HFF-Myc (cell line): ENCODE results near the gene SLC16A4.

Source experiments
- DNase-seq: peaks from one replicate; pipeline ENCODE4 v3.0.0-alpha.2; 2011; ENCODE audit warnings: low read depth; ENCODE audit errors: extremely low read depth
- H3K4me3 ChIP-seq: replicated peaks from 2 replicates; pipeline ENCODE4 v1.5.1; 2011; ENCODE audit warnings: low read depth, mild to moderate bottlenecking, control low read depth, low read length
- CTCF ChIP-seq: IDR thresholded peaks from 2 replicates; pipeline ENCODE4 v1.5.1; 2012; ENCODE audit warnings: mild to moderate bottlenecking, low read depth, low read length, control low read depth; ENCODE audit errors: missing control alignments

The SLC16A4 gene

GRCh38 chr1:110430901-110431300 lies 40.1 kb upstream of the SLC16A4 start:
- no peak for TF ChIP-seq CTCF
- no peak overlapping the region for H3K4me3 ChIP-seq
- no peak for DNase-seq

GRCh38 chr1:110430366-110430765 lies 39.5 kb upstream of the SLC16A4 start:
- H3K4me3 ChIP-seq: no peak overlapping the region
- TF ChIP-seq CTCF: no peak
- DNase-seq: no peak

- no peak overlapping the region for H3K4me3 ChIP-seq
- no peak for DNase-seq
- no peak for TF ChIP-seq CTCF
Observed at GRCh38 chr1:110428946-110429345, 38.1 kb upstream of the SLC16A4 start.

GRCh38 chr1:110426854-110427253 lies 36.0 kb upstream of the SLC16A4 start:
- no peak overlapping the region for H3K4me3 ChIP-seq
- no peak for TF ChIP-seq CTCF
- no peak for DNase-seq

GRCh38 chr1:110425612-110426152 lies 34.9 kb upstream of the SLC16A4 start:
- H3K4me3 ChIP-seq: no peak overlapping the region
- no peak for TF ChIP-seq CTCF
- DNase-seq: no peak

GRCh38 chr1:110424699-110425611 lies 34.1 kb upstream of the SLC16A4 start:
- no peak for DNase-seq
- no peak for TF ChIP-seq CTCF

More at GRCh38 chr1:110424699-110425611, 34.1 kb upstream of the SLC16A4 start:
- no peak overlapping the region for H3K4me3 ChIP-seq
